ENCODE data around the gene COL11A2. TPM values are rescaled to one million over a fixed set of nuclear protein-coding genes. Genes with fewer than 3 reads are reported as not detected.

Gene COL11A2
- total RNA-seq, 1 donor, result 1.8 TPM

DNA sequence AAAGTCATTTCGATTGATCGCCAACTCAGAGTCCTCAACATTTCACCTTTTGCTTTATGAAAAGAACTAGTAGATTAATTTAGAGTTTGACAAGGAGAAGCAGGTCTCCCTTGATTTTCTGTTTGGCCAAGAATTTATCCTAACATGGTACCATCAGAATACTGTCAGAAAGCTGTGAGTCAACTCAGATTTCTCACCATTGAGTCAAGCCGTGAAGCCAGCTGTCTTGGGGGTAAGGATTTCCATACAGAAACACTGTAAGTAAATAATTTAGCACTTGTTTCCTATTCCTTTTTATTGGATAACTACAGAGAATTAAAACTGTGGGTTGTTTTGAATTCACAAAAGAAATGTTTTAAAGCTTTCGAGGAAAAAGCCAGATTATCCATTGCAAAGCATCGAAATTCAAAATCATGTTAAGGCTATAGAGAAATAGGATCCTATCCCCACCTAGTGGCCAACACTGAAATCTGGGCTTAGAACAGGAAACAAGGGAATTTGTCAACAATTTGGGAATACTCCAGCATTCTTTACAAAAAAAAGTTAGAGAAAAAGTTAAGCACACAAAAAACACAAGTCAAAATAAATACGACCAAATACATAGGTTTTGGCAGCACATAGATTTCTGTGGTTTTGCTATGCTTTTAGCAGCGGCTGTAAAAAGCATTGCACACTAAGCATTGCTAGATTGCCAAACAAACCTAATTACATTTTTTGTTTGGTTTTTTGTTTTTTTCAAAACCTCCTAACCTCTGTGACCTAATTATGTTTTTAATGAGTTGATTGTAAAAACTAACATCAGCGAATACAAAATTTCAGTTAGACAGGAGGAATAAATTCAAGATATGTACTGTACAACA is 44.2 kb downstream of the COL11A2 start:
- TF ChIP-seq, protein P1, sequence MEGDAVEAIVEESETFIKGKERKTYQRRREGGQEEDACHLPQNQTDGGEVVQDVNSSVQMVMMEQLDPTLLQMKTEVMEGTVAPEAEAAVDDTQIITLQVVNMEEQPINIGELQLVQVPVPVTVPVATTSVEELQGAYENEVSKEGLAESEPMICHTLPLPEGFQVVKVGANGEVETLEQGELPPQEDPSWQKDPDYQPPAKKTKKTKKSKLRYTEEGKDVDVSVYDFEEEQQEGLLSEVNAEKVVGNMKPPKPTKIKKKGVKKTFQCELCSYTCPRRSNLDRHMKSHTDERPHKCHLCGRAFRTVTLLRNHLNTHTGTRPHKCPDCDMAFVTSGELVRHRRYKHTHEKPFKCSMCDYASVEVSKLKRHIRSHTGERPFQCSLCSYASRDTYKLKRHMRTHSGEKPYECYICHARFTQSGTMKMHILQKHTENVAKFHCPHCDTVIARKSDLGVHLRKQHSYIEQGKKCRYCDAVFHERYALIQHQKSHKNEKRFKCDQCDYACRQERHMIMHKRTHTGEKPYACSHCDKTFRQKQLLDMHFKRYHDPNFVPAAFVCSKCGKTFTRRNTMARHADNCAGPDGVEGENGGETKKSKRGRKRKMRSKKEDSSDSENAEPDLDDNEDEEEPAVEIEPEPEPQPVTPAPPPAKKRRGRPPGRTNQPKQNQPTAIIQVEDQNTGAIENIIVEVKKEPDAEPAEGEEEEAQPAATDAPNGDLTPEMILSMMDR (IDR thresholded peaks at IDR 0.05; ENCODE audit: extremely low read depth, low read depth, low read length), result peak; percentile 82
- no peak overlapping the region for H3K4me2 ChIP-seq (ENCODE audit: insufficient read depth, low read length)

DNA sequence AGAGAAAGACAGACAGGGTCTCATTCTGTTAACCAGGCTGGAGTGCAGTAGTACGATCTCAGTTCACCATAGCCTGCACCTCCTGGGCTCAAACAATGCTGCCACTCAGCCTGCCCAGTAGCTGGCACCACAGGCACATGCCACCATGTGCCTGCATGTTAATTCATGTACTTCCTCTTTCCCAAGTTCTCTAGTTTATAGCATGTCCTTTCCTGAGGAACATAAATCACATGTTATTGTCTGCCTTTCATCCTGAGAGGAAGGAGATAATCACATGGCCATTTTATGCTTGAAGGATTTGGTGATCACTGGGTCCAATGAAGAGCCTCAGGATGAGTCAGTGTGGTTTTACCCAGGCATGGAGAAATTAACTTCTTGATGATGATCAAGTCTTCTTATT is 47.9 kb downstream of the COL11A2 start:
- H4K20me1 ChIP-seq (ENCODE audit: insufficient read depth, low read length), result no peaks in the 10 kb centered on the region
- H3K79me2 ChIP-seq (ENCODE audit: insufficient read depth, low read length), result no peaks in the 10 kb centered on the region
- H3K9me3 ChIP-seq (ENCODE audit: low read depth, low read length), result no peaks in the 10 kb centered on the region
- no peak overlapping the region for H3K4me3 ChIP-seq (ENCODE audit: insufficient read depth, low read length)
- no peak overlapping the region for H3K27ac ChIP-seq (ENCODE audit: low read depth, low read length)
- no peaks in the 10 kb centered on the region for H3K4me1 ChIP-seq (ENCODE audit: insufficient read depth, low read length)
- H3K36me3 ChIP-seq (ENCODE audit: insufficient read depth, low read length), result no peaks in the 10 kb centered on the region
- no peak overlapping the region for H2AFZ ChIP-seq (ENCODE audit: low read length)
- no peak overlapping the region for H3K4me2 ChIP-seq (ENCODE audit: insufficient read depth, low read length)
- TF ChIP-seq, protein P1 (IDR thresholded peaks at IDR 0.05; ENCODE audit: extremely low read depth, low read depth, low read length), result no peak
- peaks cover 32% of the 10 kb centered on the region for H3K27me3 ChIP-seq (ENCODE audit: insufficient read depth, low read length)
- peak; percentile 74 for DNase-seq (ENCODE audit: insufficient read length, low spot score, missing footprints)

More for the DNA sequence above, 44.2 kb downstream of the COL11A2 start:
- no peak for DNase-seq (ENCODE audit: insufficient read length, low spot score, missing footprints)
- Histone ChIP-seq H3K4me3 (ENCODE audit: insufficient read depth, low read length) (no peak overlapping the region), H3K4me1 (ENCODE audit: insufficient read depth, low read length) (no peaks in the 10 kb centered on the region), H2AFZ (ENCODE audit: low read length) (no peak overlapping the region), H3K79me2 (ENCODE audit: insufficient read depth, low read length) (no peaks in the 10 kb centered on the region), H3K9me3 (ENCODE audit: low read depth, low read length) (peaks cover 3% of the 10 kb centered on the region), H3K36me3 (ENCODE audit: insufficient read depth, low read length) (no peaks in the 10 kb centered on the region), H3K27ac (ENCODE audit: low read depth, low read length) (no peak overlapping the region), H4K20me1 (ENCODE audit: insufficient read depth, low read length) (no peaks in the 10 kb centered on the region), H3K27me3 (ENCODE audit: insufficient read depth, low read length) (peaks cover 16% of the 10 kb centered on the region)

DNA sequence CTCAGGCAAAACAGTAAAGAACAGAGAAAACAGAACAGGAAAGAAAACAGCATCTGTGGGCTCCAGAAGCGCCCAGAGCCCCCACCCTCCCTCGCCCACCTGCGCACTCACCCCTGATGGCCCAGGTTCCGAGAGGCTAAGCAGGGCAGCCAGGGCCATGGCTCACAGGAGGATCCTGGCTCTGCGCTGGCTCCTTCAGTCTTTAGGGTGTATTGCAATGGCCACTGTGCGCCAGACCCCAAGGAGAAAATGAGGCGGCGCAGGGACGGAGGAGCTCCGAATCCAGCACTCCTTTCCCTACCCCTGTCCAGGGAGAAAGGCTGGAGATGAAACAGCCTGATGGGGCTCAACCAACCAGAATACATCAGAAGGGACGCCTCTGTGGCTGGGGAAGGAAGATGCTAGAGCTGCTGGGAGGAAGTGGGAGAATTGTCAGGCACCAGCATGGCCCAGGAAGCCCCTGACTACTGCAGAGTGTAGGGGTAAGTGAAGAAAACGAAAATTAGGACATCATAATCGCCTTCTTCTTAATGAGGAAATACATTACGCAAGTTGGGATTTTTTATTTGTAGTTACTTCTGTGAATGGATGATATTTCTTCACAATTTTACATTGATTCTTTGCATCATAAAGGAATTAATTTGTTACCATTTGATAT is 49.0 kb downstream of the COL11A2 start:
- H3K4me2 ChIP-seq (ENCODE audit: insufficient read depth, low read length), result no peak overlapping the region
- no peak overlapping the region for H2AFZ ChIP-seq (ENCODE audit: low read length)
- peaks cover 26% of the 10 kb centered on the region for H3K27me3 ChIP-seq (ENCODE audit: insufficient read depth, low read length)
- H3K4me3 ChIP-seq (ENCODE audit: insufficient read depth, low read length), result no peak overlapping the region
- H3K27ac ChIP-seq (ENCODE audit: low read depth, low read length), result no peak overlapping the region
- no peaks in the 10 kb centered on the region for H3K9me3 ChIP-seq (ENCODE audit: low read depth, low read length)
- H3K4me1 ChIP-seq (ENCODE audit: insufficient read depth, low read length), result no peaks in the 10 kb centered on the region
- no peaks in the 10 kb centered on the region for H3K79me2 ChIP-seq (ENCODE audit: insufficient read depth, low read length)
- TF ChIP-seq, protein P1 (IDR thresholded peaks at IDR 0.05; ENCODE audit: extremely low read depth, low read depth, low read length), result no peak
- peak; percentile 31 for DNase-seq (ENCODE audit: insufficient read length, low spot score, missing footprints)
- no peaks in the 10 kb centered on the region for H3K36me3 ChIP-seq (ENCODE audit: insufficient read depth, low read length)
- no peaks in the 10 kb centered on the region for H4K20me1 ChIP-seq (ENCODE audit: insufficient read depth, low read length)

GRCh38 chr6:33142501-33143070 is 49.7 kb downstream of the COL11A2 start:
- no peaks in the 10 kb centered on the region for H3K79me2 ChIP-seq (ENCODE audit: insufficient read depth, low read length)
- H3K4me3 ChIP-seq (ENCODE audit: insufficient read depth, low read length), result no peak overlapping the region
- H3K4me1 ChIP-seq (ENCODE audit: insufficient read depth, low read length), result no peaks in the 10 kb centered on the region

More at GRCh38 chr6:33142501-33143070, 49.7 kb downstream of the COL11A2 start:
- no peaks in the 10 kb centered on the region for H4K20me1 ChIP-seq (ENCODE audit: insufficient read depth, low read length)
- H2AFZ ChIP-seq (ENCODE audit: low read length), result no peak overlapping the region
- H3K27me3 ChIP-seq (ENCODE audit: insufficient read depth, low read length), result peaks cover 26% of the 10 kb centered on the region
- H3K27ac ChIP-seq (ENCODE audit: low read depth, low read length), result no peak overlapping the region
- no peak overlapping the region for H3K4me2 ChIP-seq (ENCODE audit: insufficient read depth, low read length)
- no peak for DNase-seq (ENCODE audit: insufficient read length, low spot score, missing footprints)
- no peaks in the 10 kb centered on the region for H3K36me3 ChIP-seq (ENCODE audit: insufficient read depth, low read length)
- TF ChIP-seq, protein P1 (IDR thresholded peaks at IDR 0.05; ENCODE audit: extremely low read depth, low read depth, low read length), result no peak
- H3K9me3 ChIP-seq (ENCODE audit: low read depth, low read length), result no peaks in the 10 kb centered on the region

Data from osteoblast (primary cell).